PC-9 (cell line): ENCODE data around the gene CPNE7. TPM values are rescaled to one million over a fixed set of nuclear protein-coding genes. Genes with fewer than 3 reads are reported as not detected.
"Not testable (repeated sequence)": the region's sequence is repeated elsewhere in the genome, so short reads cannot be mapped to it uniquely, and the experiment has no call there.

ENCODE experiments used
- BruUV-seq: library from RNA; stranded (reverse); fragments of 400-500 nt; replicated peaks from 2 replicates; lab custom pipeline; 2021; lab: Mats Ljungman, UMichigan
- CTCF ChIA-PET: fragments of 300-600 bp; sonication (Branson Sonifier 250); formaldehyde crosslinking; loops from one replicate; lab custom pipeline; 2022; ENCODE audit warnings: antibody characterized with exemption; lab: Charles Lee
- POLR2A ChIA-PET: fragments of 300-600 bp; sonication (Branson Sonifier 250); formaldehyde crosslinking; loops from one replicate; lab custom pipeline; 2022; ENCODE audit warnings: antibody characterized with exemption; ENCODE audit not compliant: unreplicated experiment; lab: Charles Lee
- DNase-seq, 2 experiments: peaks; one replicate each; pipeline versions ENCODE4 v3.0.0 to v3.0.0-alpha.2; 2015 to 2022; ENCODE audit warnings: mixed read lengths in 1 of 2
- H2AFZ ChIP-seq: fragments of 200-600 bp; sonication (generic); 2 replicates; pipeline ENCODE4 v1.8.1; 2017; ENCODE audit warnings: antibody characterized with exemption
- H3F3A ChIP-seq: fragments of 200-600 bp; sonication (generic); 2 replicates; pipeline ENCODE4 v1.8.1; 2017; ENCODE audit warnings: antibody characterized with exemption, mild to moderate bottlenecking, low read depth; ENCODE audit not compliant: insufficient read depth
- H3K27ac ChIP-seq: fragments of 200-600 bp; sonication (generic); 2 replicates; pipeline ENCODE4 v1.6.1; 2016; ENCODE audit warnings: mixed run types
- H3K27me3 ChIP-seq: fragments of 200-600 bp; sonication (generic); 2 replicates; pipeline ENCODE4 v1.6.1; 2016; ENCODE audit warnings: low read depth, mixed run types; ENCODE audit not compliant: insufficient read depth
- H3K36me3 ChIP-seq: fragments of 200-600 bp; sonication (generic); 2 replicates; pipeline ENCODE4 v1.6.1; 2016; ENCODE audit warnings: low read depth, mixed run types
- H3K4me1 ChIP-seq: fragments of 200-600 bp; sonication (generic); replicated peaks from 2 replicates; pipeline ENCODE4 v1.6.1; 2016; ENCODE audit warnings: mixed run types; ENCODE audit not compliant: insufficient read depth
- H3K4me2 ChIP-seq: fragments of 200-600 bp; sonication (generic); 2 replicates; pipeline ENCODE4 v1.6.1; 2017; ENCODE audit warnings: mixed run types
- H3K4me3 ChIP-seq: fragments of 200-600 bp; sonication (generic); 2 replicates; pipeline ENCODE4 v1.6.1; 2016; ENCODE audit warnings: mixed run types
- H3K79me2 ChIP-seq: fragments of 200-600 bp; sonication (generic); 2 replicates; pipeline ENCODE4 v1.6.1; 2017; ENCODE audit warnings: low read depth, mixed run types
- H3K9me2 ChIP-seq: fragments of 200-600 bp; sonication (generic); 2 replicates; pipeline ENCODE4 v1.8.1; 2017; ENCODE audit warnings: mild to moderate bottlenecking; ENCODE audit not compliant: insufficient read depth
- H3K9me3 ChIP-seq: fragments of 200-600 bp; sonication (generic); 2 replicates; pipeline ENCODE4 v1.8.1; 2016; ENCODE audit warnings: low read depth; ENCODE audit not compliant: insufficient read depth
- H4K20me1 ChIP-seq: fragments of 200-600 bp; sonication (generic); 2 replicates; pipeline ENCODE4 v1.8.1; 2017; ENCODE audit not compliant: insufficient read depth
- CTCF ChIP-seq: fragments of 200-600 bp; sonication (generic); conservative IDR thresholded peaks from 2 replicates; pipeline ENCODE4 v1.6.1; 2017; ENCODE audit warnings: mixed run types, antibody characterized with exemption, mild to moderate bottlenecking, moderate library complexity
- EZH2 ChIP-seq: fragments of 200-600 bp; sonication (generic); IDR thresholded peaks from 2 replicates; pipeline ENCODE4 v1.8.0; 2017; ENCODE audit warnings: antibody characterized with exemption, low read depth
- intact Hi-C: fragments of 100-400 bp; cut with micrococcal nuclease; formaldehyde crosslinking; loops from one replicate; pipeline ENCODE4 v1.10.0; 2022; ENCODE audit not compliant: unreplicated experiment
- total RNA-seq: library from RNA; stranded (reverse); gene quantifications from 2 replicates; pipeline ENCODE4 v1.2.3, GENCODE V29; 2021

Gene CPNE7
- total RNA-seq, 1 experiment from 2014 or later, result 19.5 TPM

GRCh38 chr16:89586218-89586617 is 10.7 kb downstream of the CPNE7 start:
- Histone ChIP-seq H3K27me3 (no peaks in the 10 kb centered on the region), H3F3A (peaks cover 20% of the 10 kb centered on the region), H3K4me3 (no peak overlapping the region), H3K79me2 (no peaks in the 10 kb centered on the region), H3K27ac (no peak overlapping the region), H3K36me3 (no peaks in the 10 kb centered on the region; the same call in 1 of the 2 replicates), H4K20me1 (no peaks in the 10 kb centered on the region), H3K4me1 (peaks cover 18% of the 10 kb centered on the region), H3K4me2 (no peak overlapping the region), H3K9me2 (no peaks in the 10 kb centered on the region), H2AFZ (no peak overlapping the region), H3K9me3 (no peaks in the 10 kb centered on the region)
- intact Hi-C loops, result no loop called here
- CTCF ChIA-PET, result no interaction called here
- no peak for DNase-seq
- POLR2A ChIA-PET, result no interaction called here
- no TSS peak for BruUV-seq
- TF ChIP-seq CTCF (no peak), EZH2 (no peak)

- intact Hi-C loops, result no loop called here
- Histone ChIP-seq H3K36me3 (no peaks in the 10 kb centered on the region; the same call in 1 of the 2 replicates), H3K79me2 (no peaks in the 10 kb centered on the region), H3K4me3 (no peak overlapping the region), H2AFZ (no peak overlapping the region), H3K9me2 (no peaks in the 10 kb centered on the region), H3K4me1 (peaks cover 11% of the 10 kb centered on the region), H3K27me3 (no peaks in the 10 kb centered on the region), H3F3A (peaks cover 14% of the 10 kb centered on the region; the same call in 1 of the 2 replicates), H3K27ac (no peak overlapping the region), H3K9me3 (no peaks in the 10 kb centered on the region), H4K20me1 (no peaks in the 10 kb centered on the region), H3K4me2 (no peak overlapping the region)
- no TSS peak for BruUV-seq
- no peak for TF ChIP-seq CTCF
- POLR2A ChIA-PET, result no interaction called here
- CTCF ChIA-PET, result no interaction called here
- DNase-seq, result no peak
Observed at GRCh38 chr16:89586853-89587252, 11.3 kb downstream of the CPNE7 start.

GRCh38 chr16:89587676-89588075 is 12.1 kb downstream of the CPNE7 start:
- POLR2A ChIA-PET, H3K4me1 ChIP-seq, H3K4me3 ChIP-seq, H3K27ac ChIP-seq, H3K9me3 ChIP-seq, H3K27me3 ChIP-seq, H2AFZ ChIP-seq, CTCF ChIA-PET, H3K4me2 ChIP-seq, H3K9me2 ChIP-seq, H3K79me2 ChIP-seq, intact Hi-C loops, DNase-seq, H4K20me1 ChIP-seq, H3K36me3 ChIP-seq, H3F3A ChIP-seq, BruUV-seq: not testable (repeated sequence)

- no peaks in the 10 kb centered on the region for H3K79me2 ChIP-seq
- no peak for DNase-seq
- no peaks in the 10 kb centered on the region; the same call in 1 of the 2 replicates for H3K36me3 ChIP-seq
- H3F3A ChIP-seq, result peaks cover 11% of the 10 kb centered on the region; the same call in 1 of the 2 replicates
- no peak for TF ChIP-seq EZH2
- TF ChIP-seq CTCF, result no peak
- BruUV-seq, result no TSS peak
- H3K9me2 ChIP-seq, result no peaks in the 10 kb centered on the region
- H3K4me2 ChIP-seq, result no peak overlapping the region
- H3K27me3 ChIP-seq, result no peaks in the 10 kb centered on the region
- intact Hi-C loops, result no loop called here
- H3K4me3 ChIP-seq, result no peak overlapping the region
- no peak overlapping the region for H3K27ac ChIP-seq
- H2AFZ ChIP-seq, result no peak overlapping the region
- CTCF ChIA-PET, result interaction anchor here (0.7 kb wide), 1 partner anchor 26 kb away, joined by 5 read pairs; no protein-coding TSS in a partner anchor
- H4K20me1 ChIP-seq, result no peaks in the 10 kb centered on the region
- POLR2A ChIA-PET, result no interaction called here
- H3K9me3 ChIP-seq, result no peaks in the 10 kb centered on the region
- no peaks in the 10 kb centered on the region for H3K4me1 ChIP-seq
Observed at GRCh38 chr16:89588413-89589109, 13.0 kb downstream of the CPNE7 start.
